Left ventricle myocardium superior (tissue), 1 donor: Measurements from ENCODE around the gene ATP2B2. TPM values are rescaled to one million over a fixed set of nuclear protein-coding genes. Genes with fewer than 3 reads are reported as not detected.
A peak's percentile ranks its signal among the peaks of the same experiment; 100 is the strongest.

Experiments used
- ATAC-seq: fragments of 200-7000 bp; cut with Tn5 transposase; one replicate; pipeline ENCODE4 v1.9.1; 2020; ENCODE audit warnings: mild to moderate bottlenecking, moderate library complexity
- DNase-seq: peaks from one replicate; pipeline ENCODE4 v3.0.0-alpha.2; 2020
- intact Hi-C: fragments of 100-400 bp; cut with micrococcal nuclease; formaldehyde crosslinking; loops from one replicate; pipeline ENCODE4 v1.11.0; 2022
- total RNA-seq: library from RNA; stranded (reverse); fragmentation: NEBNext Ultra II Directional; extraction: Animal tissue kit (Norgen Biotek cat#: 25700); gene quantifications from one replicate; pipeline ENCODE4 v1.2.1, GENCODE V29; 2021
- donor health status: DM: no; HTN: yes; CAD: no; lungs with severe emphysema.

Gene ATP2B2
- total RNA-seq, 1 donor from 2014 or later: not detected

DNA sequence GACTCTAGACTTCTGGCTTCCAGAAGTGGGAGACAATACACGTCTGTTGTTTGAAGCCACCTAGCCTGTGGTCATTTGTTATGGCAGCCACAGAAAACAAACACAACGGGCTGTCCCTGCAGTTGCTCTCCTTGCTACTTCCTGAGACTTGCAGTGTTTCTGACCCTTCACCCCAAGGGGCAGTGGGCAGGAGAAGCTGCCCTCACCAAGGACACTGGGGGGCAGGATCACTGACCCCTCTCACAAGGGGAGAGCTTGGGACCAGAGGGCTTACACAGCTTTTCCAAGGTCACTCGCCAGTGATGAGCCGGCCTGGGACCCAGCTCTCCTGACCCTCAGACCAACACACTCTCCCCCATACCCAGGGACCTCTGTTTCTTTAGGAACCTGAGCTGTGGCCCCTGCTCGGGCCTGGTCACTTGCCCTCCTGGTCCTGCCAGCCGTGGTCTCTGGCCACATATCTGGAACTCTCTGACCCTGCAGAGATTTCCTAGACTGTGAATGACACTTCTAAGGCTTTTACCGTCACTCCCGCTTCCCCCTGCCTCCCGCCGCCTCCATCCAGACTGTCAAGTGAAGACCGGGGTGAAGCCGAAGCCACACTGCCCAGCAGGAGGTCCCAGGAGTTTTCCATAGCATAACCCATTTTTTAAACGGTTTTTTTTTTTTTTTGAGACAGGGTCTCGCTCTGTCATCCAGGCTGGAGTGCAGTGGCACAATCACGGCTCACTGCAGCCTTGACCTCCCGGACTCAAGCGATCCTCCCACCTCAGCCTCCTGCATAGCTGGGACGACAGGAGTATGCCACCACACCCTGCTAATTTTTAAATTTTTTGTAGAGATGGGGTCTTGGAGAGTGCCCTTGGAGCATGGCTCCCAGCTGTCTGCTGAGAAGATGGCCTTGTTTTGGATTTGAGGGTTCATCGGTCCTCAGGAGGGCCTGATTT is 4.4 kb downstream of the ATP2B2 start:
- no peak for DNase-seq
- no peak for ATAC-seq
- intact Hi-C loops: no loop called here

DNA sequence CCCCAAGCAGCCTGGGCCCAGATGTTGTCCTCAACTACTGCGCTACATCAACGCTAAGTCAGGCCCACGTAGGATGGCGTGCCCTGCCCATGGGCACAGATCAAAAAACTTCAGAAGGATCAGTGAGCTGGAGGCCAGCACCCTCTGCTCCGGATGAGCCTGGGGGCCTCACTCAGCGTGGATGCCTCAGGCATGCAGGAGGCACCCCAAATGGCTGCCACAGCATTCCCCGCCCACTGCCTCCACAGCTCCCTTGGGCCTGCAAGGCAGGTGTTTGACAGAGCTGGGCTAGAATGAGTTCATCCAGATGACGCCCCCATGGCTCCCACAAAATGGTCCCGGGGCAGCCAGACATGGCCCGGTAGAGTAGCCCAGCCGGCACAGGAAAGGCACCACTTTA is 7.1 kb downstream of the ATP2B2 start:
- intact Hi-C loops: no loop called here
- DNase-seq (no peak), ATAC-seq (no peak)

DNA sequence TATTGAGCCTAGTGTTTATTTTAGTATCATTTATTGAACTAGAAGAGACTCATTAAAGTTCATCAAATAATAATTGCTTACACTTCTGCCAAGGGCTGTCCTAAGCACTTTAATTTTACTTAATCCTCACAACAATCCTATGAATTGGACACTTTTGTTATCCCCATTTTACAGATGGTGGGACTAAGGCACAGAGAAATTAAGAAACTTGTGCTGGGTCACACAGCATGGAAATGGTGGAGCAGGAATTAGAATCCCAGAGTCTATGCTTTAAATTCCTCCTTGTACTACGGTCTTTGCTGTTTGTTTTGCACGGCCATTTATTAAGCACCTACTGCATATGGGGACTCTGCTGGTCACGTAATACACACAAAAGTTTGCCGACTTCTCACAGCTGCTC is 7.9 kb downstream of the ATP2B2 start:
- ATAC-seq (no peak), DNase-seq (no peak)
- intact Hi-C loops: no loop called here

- DNase-seq (no peak), ATAC-seq (peak; percentile 26)
- intact Hi-C loops: no loop called here
Observed at GRCh38 chr3:10496121-10496863, 9.1 kb downstream of the ATP2B2 start.

GRCh38 chr3:10495614-10496013 is 9.8 kb downstream of the ATP2B2 start:
- ATAC-seq (no peak), DNase-seq (no peak)
- intact Hi-C loops: no loop called here

- DNase-seq: peak; percentile 38
- peak; percentile 86 for ATAC-seq
- intact Hi-C loops: no loop called here
Observed at GRCh38 chr3:10495003-10495402, 10.4 kb downstream of the ATP2B2 start.

DNA sequence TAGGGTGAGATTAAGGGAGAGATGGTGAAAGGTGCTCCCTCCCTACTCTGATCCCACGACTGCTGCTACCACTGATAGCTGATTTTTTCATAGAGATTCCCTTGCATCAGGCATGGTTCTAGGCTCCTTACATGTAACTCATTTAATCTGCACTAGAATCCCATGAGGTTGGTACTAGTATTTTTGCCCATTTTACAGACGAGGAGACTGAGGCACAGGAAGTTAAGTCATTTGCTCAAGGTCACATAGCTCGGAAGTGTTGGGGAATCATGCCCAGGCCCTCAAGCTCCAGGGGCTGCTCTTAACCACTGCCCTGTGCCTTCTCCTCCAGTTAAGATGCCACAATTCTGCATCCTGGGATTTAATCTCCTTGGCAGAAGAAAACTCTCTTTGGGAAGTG is 11.2 kb downstream of the ATP2B2 start:
- DNase-seq: no peak

GRCh38 chr3:10493202-10493589 is 12.2 kb downstream of the ATP2B2 start:
- ATAC-seq (no peak), DNase-seq (no peak)
- intact Hi-C loops: no loop called here

More for the DNA sequence above, 11.2 kb downstream of the ATP2B2 start:
- intact Hi-C loops: no loop called here
- no peak for ATAC-seq

DNA sequence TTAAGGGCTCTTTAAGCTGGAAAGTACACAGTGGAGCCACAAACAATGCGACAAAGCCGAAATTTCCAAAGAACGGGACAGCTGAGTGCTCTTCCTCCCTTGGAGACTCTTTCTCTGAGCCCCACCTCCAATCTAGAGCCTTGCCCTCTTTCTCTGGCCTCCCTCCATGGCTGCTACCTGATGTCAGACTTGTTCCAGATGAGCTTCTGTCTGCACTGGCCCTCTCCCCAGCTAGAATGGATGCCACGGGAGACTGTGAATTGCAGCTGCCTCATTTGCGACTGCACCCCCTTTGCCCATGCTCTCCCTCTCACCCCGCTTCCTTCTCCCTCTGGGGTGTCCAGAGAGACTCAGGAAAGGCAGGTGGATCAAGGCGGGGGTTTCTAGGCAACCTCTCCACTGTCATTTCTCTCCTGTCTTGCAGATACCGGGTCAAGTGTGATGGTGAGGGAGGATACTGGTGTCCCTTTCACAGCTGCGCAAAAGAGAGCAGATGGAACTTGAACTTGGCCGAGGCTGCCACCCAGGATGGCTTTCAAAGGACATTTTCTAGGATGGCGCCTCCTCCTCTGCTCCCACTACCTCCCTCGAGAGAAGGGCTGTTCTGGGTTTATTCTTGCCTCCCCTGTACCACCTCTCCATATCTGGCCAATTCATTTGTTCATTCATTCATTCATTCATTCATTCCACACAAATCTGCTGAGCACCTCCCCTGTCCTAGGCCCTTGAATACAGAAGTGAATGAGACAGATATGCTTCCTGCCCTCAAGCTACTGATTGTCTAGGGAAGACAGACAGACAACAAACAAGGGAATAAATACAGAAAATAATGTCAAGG is 12.8 kb downstream of the ATP2B2 start:
- ATAC-seq (no peak), DNase-seq (no peak)
- intact Hi-C loops: no loop called here

DNA sequence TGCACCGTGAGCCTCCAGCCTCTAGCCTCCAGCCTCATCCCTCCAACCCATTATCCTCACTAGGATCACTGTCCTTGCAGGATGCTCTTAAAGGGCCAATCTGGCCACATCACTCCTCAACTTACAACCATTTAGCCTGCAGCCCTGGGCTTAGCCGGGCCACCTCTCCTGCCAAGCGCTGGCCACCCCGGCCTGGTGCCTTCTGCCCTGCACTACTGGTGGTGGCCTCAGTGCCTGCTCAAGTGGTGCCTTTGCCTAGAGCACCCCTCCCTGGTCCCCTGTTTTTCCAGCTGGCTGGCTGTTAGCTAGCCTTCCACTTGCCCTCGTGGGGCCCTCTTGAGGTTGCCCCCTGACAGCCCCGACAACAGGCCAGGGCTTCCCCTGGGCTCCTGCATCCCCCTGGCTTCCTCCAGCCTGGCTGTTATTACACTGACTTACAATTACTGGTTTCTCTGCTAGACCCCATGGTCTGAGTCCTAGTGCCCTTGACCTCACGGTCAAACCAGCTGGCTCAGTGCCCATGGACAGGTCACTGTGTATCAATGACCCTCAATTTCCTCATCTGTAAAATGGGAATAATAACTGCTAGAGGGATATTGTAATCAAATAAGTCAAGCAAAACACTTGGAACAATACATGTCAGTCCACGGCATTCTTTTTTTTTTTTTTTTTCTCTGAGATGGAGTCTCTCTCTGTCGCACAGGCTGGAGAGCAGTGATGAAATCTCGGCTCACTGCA is 15.5 kb downstream of the ATP2B2 start:
- intact Hi-C loops: no loop called here
- DNase-seq: no peak
- no peak for ATAC-seq

GRCh38 chr3:10487988-10488633 is 17.3 kb downstream of the ATP2B2 start:
- DNase-seq (no peak), ATAC-seq (no peak)
- intact Hi-C loops: no loop called here

DNA sequence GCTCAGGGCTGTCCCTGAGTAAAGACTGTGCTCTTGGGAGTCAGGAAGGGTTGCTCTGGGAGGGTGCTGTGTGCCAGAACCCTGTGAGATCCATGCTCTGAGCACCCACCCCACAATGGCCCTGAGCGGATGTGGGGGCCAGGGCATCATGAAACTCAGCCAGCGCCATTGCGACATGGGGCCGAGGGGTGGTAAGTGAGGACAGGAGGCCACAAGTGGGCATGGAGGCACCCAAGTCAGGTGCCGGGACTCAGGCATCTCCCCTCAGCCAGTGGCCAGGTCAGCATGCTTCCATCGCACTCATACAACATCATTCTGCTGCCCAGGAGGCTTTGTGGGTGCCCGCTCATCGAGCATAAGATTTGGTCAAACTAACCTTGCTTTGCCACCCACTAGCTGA is 19.6 kb downstream of the ATP2B2 start:
- no peak for DNase-seq
- intact Hi-C loops: no loop called here
- ATAC-seq: no peak

GRCh38 chr3:10485380-10485779 is 20.0 kb downstream of the ATP2B2 start:
- intact Hi-C loops: no loop called here
- DNase-seq (no peak), ATAC-seq (no peak)

DNA sequence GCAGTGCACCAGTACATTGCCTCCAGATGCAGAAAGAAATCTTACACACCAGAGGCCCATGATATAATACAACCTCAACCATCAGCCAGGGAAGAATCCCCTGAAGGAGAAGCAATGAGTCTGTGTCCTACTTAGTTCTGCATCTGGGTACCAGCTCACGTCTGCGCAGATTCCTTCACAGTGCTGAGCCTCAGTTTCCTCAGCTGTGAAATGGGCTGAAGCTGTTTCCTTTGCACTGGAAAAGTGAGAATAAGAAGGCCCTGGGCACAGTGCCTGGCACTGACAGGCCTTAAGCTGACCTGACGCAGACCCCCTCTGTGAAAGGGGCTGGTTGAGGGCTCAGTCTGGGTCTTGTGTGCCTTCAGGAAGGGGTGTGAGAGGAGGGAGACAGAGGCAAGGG is 20.7 kb downstream of the ATP2B2 start:
- no peak for DNase-seq
- ATAC-seq: no peak
- intact Hi-C loops: no loop called here

DNA sequence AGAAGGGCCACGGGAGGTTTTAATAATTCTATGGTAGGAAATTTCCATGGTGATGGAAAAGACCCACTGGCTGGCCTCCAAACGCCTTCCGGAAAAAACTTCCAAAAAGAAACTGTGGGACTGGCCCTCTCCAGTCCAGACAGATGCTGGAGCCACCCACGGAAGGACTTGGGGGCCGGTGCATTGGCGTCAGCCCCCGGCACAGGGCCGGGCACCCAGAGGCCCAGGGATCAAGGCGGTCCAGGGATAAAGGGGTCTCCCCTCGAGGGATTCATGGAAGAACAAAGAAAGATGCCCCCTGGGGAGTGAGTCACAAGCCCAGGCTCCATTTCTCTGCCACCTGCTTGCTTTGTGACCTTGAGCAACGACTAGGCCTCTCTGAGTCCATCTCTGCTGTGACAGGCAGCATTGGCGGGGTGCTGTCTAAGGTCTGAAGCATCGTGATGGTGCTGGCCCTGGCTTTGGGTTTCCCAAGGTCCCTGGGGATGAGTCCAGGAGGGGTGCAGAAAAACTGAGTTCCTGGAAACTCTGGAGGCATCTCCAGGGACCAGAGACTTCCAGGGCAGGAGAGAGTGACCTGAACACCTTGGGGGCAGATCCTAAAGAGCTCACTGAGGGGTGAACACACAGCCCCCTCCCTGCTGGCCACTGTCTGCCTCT is 21.6 kb downstream of the ATP2B2 start:
- DNase-seq (no peak), ATAC-seq (no peak)
- intact Hi-C loops: no loop called here

GRCh38 chr3:10483364-10483675 is 22.1 kb downstream of the ATP2B2 start:
- DNase-seq (no peak), ATAC-seq (no peak)
- intact Hi-C loops: no loop called here

GRCh38 chr3:10482631-10483363 is 22.6 kb downstream of the ATP2B2 start:
- no peak for DNase-seq
- ATAC-seq: no peak
- intact Hi-C loops: no loop called here
